AG20443 (cell line): ENCODE data around the gene RFT1.
A peak's percentile ranks its signal among the peaks of the same experiment; 100 is the strongest.
"Not testable (repeated sequence)": the region's sequence is repeated elsewhere in the genome, so short reads cannot be mapped to it uniquely, and the experiment has no call there.

Experiments used
- DNase-seq: peaks from one replicate; pipeline ENCODE4 v3.0.0; 2012; ENCODE audit warnings: low spot score, mixed read lengths

Gene RFT1

GRCh38 chr3:53163444-53164387 lies 33.5 kb upstream of the RFT1 start:
- no peak for DNase-seq

- no peak for DNase-seq
Observed at GRCh38 chr3:53162672-53163443, 32.6 kb upstream of the RFT1 start.

DNA sequence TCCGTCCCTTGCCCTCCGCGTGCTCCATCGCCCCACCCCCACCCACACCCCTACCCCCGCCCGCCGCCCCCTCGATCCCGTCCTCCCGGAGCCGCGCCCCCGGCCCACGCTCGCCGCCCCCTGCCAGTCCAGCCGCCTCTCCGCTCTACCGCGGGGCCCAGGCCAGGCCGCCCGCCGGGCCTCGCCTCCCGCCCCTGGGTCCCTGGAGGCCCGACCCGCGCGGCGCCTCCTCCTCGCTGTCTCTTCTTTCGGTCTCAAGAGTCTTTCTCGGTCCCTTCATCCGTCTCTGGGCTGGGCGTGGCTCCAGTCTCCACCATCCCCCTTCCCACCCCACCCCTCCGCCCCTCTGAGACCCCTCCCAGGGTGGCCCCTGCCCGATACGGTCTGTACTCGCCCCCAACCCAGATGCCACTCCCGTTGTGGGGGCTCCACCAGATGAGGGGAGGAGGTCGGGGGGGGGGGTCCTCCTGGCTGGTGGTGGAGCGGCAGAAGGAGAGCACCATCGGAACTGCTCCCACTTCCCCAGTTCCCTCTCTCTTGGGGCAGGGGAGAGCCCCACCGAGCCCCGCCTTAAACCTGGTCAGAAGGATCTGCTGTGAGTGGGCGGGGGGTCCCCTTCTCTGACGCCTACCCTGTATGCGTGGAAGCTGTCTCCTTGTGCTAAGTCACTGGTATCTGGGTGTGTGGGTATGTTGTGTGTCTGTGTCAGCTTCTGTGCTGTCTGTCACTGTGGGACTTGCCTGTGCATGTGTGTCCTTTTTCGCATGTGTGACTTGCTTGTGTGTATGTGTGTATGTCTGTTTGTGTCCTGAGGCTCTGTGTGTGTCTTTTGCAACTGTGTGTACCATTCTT lies 31.8 kb upstream of the RFT1 start:
- DNase-seq: peak; percentile 69

DNA sequence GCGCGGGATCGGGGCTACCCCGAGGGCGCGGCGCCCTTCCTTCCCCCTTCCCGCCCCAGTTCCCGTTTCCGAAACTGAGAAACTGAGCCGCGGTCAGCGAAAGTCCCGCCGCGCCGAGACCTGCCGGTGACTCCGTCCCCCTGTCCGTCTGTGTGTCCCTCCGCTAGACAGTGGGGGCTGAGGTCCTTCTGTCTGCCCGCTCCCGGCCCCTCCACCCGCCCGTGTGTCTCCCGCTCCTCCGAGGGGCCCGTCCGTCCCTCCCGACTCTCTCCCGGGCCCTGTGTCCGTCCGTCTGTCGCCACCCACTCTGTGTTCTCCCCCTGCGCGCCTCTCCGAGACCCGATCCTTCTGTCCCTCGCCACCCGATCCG lies 31.2 kb upstream of the RFT1 start:
- DNase-seq: no peak

DNA sequence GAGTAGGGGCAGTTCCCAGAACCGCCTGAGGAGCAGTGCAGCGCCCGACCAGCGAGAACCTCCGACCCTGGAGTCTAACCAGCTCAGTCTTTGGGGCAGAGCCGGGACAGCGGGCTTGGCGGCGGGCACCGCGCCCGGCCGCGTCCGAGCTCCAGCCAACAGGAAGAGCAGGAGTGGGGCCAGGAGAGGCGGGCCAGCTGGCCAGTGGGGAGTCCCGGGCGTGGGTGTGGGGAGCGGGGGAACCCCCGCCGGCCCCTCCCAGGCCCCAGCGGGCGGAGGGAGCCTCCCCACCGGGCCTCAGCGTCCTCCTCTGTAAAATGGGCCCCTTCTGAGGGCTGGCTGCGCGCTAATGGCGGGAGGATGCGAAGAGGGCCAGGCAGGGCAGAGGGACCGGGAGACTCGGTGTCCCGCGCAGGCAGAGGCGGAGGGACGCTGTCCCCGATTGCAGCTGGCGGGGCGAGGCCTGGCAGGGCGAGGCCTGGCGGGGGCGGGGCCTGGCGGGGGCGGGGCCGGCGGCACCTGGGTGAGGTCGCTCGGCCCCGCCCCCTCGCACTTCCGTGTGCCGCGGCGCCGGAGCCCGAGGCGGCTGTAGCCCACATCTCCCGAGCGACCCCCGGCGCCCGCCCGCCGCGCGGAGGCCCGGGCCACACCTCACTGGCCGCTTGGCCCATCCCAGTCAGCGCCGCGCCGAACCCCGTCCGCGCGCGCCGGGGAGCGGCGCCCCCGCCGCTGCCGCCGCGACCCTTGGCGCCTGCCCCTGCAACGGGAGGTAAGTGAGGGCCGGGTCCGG lies 30.6 kb upstream of the RFT1 start, which contains the start of gene PRKCD:
PRKCD (plus strand) TSS at position 550 of the 790 bp plus-strand sequence. CDS start 17,214 bp downstream, outside the sequence.
- DNase-seq: peak; percentile 97

DNA sequence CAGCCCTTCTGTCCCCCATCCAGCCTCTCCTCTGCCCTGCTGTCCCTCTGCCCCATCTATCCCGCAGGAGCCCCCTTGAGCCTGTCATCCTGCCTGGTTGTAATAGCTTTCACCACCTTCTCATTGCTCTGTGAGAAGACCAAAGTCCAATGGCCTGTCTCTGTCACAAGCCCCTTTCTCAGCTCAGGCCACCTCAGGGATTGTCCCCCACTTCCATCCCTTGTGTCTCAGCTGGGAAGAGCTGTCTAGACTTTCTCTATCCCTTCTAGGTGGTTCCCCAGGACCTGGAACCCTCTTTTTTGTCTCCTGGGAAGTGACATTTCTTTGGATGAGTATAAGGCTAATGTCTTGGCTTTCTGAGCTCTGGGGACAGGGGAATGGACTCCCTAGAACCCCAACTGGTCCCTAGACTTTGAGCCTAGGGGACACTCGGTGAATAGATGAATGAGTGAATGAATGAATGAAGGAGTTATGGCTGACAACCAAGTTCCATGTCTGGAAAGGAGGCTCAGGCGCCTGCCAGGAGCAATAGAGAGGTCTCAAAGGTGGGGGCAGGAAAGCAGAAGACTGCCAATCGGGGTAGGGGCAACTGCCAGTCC lies 29.9 kb upstream of the RFT1 start:
- no peak for DNase-seq

DNA sequence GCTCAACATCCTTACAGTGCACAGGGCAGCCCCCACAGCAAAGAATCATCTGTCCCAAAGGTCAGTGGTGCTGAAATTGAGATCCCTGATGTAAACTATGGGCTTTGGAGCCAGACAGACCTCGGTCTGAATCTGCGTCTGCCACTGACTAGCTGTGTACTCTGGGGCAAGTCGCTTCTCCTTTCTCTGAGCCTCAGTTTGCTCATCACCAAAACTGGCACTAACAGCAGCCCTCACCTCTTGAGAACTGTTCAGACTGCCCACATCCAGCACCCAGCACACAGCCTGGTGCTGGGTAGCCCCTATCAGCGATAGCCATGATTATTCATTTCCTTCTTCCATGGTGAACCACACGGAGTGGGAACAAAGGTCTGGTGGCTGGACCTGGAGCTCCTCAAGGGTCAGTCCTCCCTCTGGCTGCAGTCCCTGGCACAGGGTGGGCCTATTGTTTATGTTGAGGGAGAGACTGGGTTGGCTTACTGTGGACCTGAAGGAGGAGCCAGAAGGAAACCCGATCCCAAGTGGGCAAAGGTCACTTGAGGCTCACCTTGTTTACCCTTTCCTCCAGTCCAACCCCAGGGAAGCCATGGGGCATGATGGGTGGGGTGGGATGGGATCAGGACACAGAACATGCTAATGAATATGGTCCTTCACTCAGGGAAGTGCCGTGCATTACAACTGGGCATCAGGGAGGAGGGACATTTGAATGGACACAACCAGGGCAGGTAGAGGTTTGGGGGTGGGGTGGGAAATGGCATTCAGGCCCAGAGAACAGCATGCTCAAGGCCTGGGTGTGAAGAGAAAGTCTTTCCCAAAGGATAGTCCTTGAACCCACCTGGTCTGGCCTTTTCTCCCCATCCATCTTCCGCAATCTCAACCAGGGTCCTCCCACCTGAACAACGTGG lies 29.2 kb upstream of the RFT1 start:
- no peak for DNase-seq

DNA sequence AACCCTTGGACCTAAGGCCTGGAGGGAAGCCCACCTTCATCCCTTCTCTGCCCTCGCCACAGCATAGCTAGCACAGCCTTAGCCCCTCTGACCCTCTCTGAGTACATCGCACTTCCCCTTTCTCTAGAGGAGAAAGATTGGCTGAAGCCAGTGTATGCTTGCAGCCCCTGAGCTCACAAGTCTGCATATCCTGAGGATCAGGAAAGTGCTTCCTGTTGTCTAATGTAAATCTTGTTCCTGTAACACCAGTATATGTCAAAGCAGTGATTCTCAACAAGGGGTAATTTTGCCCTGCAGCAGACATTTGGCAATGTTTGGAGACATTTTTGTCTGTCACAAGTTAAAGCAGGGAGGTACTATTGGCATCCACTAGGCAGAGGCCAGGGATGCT lies 28.5 kb upstream of the RFT1 start:
- no peak for DNase-seq

DNA sequence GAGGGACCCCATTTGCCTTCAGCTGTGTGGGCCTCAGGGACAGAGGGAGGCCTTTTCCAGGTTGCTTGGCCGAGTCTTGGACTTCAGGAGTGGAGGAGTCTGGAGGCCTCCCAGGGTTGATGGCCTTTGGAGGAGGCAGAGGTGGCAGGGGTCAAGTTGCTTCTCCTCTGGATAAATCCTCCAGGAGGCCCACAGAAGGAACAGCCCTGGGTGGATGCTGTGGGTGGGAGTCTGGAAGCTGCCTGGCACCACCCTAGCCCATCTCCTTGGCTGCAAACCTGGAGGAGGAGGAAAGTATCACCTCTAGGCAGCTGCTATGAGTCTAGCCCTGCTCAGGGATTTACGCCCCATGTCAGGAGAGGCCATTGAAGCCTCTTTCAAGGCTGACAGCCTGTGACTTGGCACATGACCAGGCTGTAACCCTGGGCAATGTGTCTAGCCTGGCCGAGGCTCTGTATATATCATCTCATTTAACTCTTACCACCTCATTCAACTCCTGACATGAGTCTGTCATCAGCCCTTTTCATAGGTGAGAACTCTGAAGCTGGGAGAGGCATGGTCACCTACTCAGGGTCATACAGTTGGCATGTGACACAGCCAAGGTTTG lies 27.8 kb upstream of the RFT1 start:
- no peak for DNase-seq

DNA sequence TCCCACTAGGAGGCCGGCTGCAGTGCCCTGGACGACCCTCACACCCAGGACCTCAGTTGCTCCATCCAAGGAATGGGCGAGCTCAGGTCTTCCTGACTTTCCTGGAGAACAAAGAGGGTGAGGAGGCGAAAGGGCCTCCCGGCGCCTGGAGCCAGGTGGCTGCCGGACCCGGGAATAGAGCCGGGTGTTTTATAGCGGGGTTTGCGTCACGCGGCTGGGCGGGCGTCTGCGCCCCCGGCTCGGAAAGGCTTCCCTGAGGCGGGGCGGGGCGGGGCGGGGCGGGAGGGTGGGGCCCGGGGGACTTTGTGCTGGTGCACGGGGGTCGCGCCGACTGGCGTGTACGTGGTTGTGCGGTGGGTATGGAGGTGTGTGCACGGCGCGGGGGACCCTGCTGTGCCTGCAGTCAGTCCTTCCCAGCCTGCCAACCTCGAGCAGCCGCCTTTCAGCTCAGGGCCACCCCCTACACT lies 26.2 kb upstream of the RFT1 start:
- DNase-seq: peak; percentile 43

GRCh38 chr3:53155760-53156159 lies 25.5 kb upstream of the RFT1 start:
- DNase-seq: no peak

DNA sequence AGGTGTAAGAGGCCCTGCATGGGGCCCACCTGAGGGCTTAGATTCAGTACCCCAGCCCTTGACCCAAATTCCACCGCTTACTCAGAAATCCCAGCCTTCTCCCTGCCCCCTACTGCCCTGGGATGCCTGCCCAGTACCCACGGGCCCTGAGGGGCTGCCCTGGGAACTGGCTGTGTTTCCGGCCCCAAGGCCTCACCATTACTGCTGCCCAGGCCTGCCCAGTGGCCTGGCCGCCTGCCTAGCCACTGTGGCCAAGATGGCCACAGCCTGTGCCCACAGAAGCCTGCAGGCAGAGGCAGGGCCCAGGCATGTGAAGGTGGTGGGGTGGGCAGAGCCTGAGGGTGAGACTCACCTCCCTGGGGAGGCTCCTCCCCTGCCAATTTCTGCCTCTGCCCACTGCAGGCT lies 24.6 kb upstream of the RFT1 start:
- DNase-seq: no peak

DNA sequence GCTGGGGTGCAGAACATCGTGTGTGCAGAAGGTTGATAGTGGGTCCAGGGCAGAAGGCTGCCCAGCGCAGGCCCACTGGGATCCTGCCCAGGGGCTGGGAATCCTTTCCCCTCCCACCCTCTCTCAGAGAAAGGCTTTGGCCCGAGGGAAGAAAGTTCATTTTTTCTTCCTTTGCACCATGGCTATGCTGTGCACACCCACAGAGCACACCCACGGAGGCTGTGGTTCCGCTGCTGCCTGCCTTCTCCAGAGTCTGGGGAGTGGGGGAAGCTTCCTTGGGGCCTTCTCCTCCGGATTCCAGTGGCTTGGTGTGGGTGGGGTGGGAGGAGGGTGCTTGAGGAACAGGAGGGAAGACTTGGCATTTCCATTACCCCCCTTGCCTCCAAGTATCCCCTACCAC lies 23.7 kb upstream of the RFT1 start:
- DNase-seq: no peak

DNA sequence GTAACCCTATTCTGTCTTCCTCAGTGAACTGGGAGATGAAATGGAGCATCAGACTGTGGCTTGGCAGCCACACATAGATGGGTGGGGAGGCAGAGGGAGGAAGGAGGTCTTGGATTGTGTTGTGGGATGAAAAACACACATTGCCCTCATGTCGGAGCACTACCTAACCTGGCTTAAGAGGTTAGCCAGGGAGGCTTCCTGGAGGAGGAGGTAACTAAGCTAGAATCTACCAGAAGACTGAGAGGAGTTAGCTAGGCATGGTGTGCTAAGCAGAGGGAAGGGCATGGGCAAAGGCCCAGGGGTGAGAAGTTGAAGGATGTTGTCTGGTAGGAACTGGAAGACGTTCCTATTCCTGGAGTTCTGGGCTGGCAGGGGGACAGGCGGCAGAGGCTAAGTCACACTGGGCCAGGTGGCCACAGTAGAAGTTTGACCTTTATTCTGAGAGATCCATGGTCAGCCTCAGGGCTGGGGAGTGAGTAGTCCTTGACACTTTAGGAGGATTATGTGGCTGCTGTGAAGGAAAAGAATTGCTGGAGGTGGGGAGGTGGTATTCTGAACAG lies 23.1 kb upstream of the RFT1 start:
- no peak for DNase-seq

- DNase-seq: no peak
Observed at GRCh38 chr3:53151870-53152660, 21.8 kb upstream of the RFT1 start.

- DNase-seq: no peak
Observed at GRCh38 chr3:53151465-53151864, 21.2 kb upstream of the RFT1 start.

- DNase-seq: not testable (repeated sequence)
Observed at GRCh38 chr3:53151086-53151438, 20.8 kb upstream of the RFT1 start.
